H1 (cell line): ENCODE data around the gene SLC25A47. TPM values are rescaled to one million over a fixed set of nuclear protein-coding genes. Genes with fewer than 3 reads are reported as not detected.
A peak's percentile ranks its signal among the peaks of the same experiment; 100 is the strongest.

ENCODE experiments used
- CTCF ChIA-PET: fragments of 300-600 bp; sonication (Branson Sonifier 250); formaldehyde crosslinking; loops from one replicate; lab custom pipeline; 2021; ENCODE audit not compliant: partially characterized antibody; lab: Charles Lee
- POLR2A ChIA-PET: fragments of 300-600 bp; sonication (Branson Sonifier 250); formaldehyde crosslinking; loops from one replicate; lab custom pipeline; 2021; ENCODE audit warnings: inconsistent platforms; ENCODE audit not compliant: partially characterized antibody; lab: Charles Lee
- DNase-seq, 2 experiments: peaks; one replicate each; pipeline versions ENCODE4 v3.0.0 to v3.0.0-alpha.2; 2010 to 2022; ENCODE audit warnings: low spot score in 2 of 2, low read depth in 1 of 2, mixed read lengths in 1 of 2
- FAIRE-seq: peaks from 2 replicates; lab custom pipeline; 2011; peaks lifted over from hg19 to GRCh38; lab: Jason Lieb, UNC
- H2AFZ ChIP-seq: 2 replicates; pipeline ENCODE4 v1.8.1; 2012; ENCODE audit warnings: low read length, inconsistent platforms
- H2AK5ac ChIP-seq: 2 replicates; pipeline ENCODE4 v1.6.1; 2013; ENCODE audit warnings: low read depth, low read length
- H2BK120ac ChIP-seq: replicated peaks from 2 replicates; pipeline ENCODE3; 2013; ENCODE audit warnings: low read depth, low read length, inconsistent platforms
- H2BK12ac ChIP-seq: 2 replicates; pipeline ENCODE4 v1.6.1; 2013; ENCODE audit warnings: low read depth, low read length
- H2BK15ac ChIP-seq: 2 replicates; pipeline ENCODE4 v1.6.1; 2013; ENCODE audit warnings: low read length
- H2BK20ac ChIP-seq: 2 replicates; pipeline ENCODE4 v1.6.1; 2013; ENCODE audit warnings: low read length
- H2BK5ac ChIP-seq: 2 replicates; pipeline ENCODE4 v1.6.1; 2013; ENCODE audit warnings: low read depth, low read length
- H3K14ac ChIP-seq: 2 replicates; pipeline ENCODE4 v1.6.1; 2013; ENCODE audit warnings: inconsistent platforms; ENCODE audit not compliant: insufficient read length
- H3K18ac ChIP-seq: 2 replicates; pipeline ENCODE4 v1.6.1; 2013; ENCODE audit warnings: low read length; ENCODE audit errors: extremely low read depth
- H3K23ac ChIP-seq: 2 replicates; pipeline ENCODE4 v1.6.1; 2013; ENCODE audit warnings: inconsistent platforms; ENCODE audit not compliant: insufficient read length
- H3K23me2 ChIP-seq: 2 replicates; pipeline ENCODE4 v1.6.1; 2013; ENCODE audit warnings: low read depth, low read length
- H3K27ac ChIP-seq: 2 replicates; pipeline ENCODE4 v1.6.1; 2011; ENCODE audit warnings: low read depth, low read length, inconsistent platforms
- H3K27me3 ChIP-seq, 4 experiments: replicated peaks in 1 of 4; 1 replicate in 1 of 4; 2 replicates in 3 of 4; pipeline versions ENCODE4 v1.6.1 to v1.8.1; 2011 to 2013; ENCODE audit warnings: low read length in 3 of 4, mild to moderate bottlenecking in 3 of 4, inconsistent platforms in 2 of 4, mixed read lengths in 2 of 4, moderate library complexity in 1 of 4; ENCODE audit not compliant: control insufficient read depth in 3 of 4, insufficient read depth in 3 of 4; ENCODE audit errors: extremely low read depth in 1 of 4
- H3K36me3 ChIP-seq, 4 experiments: 2 replicates each; pipeline versions ENCODE4 v1.6.1 to v1.8.1; 2011 to 2013; ENCODE audit warnings: mild to moderate bottlenecking in 4 of 4, low read length in 3 of 4, moderate library complexity in 2 of 4, control low read depth in 1 of 4, inconsistent platforms in 1 of 4; ENCODE audit not compliant: insufficient read depth in 4 of 4, control insufficient read depth in 2 of 4
- H3K4ac ChIP-seq: replicated peaks from 2 replicates; pipeline ENCODE3; 2013; ENCODE audit warnings: low read length, low read depth, mixed read lengths, inconsistent platforms; ENCODE audit not compliant: insufficient read length
- H3K4me1 ChIP-seq, 4 experiments: replicated peaks in 1 of 4; 1 replicate in 1 of 4; 2 replicates in 3 of 4; pipeline versions ENCODE4 v1.6.1 to v1.8.1; 2011 to 2013; ENCODE audit warnings: low read length in 3 of 4, inconsistent platforms in 2 of 4, mixed read lengths in 1 of 4; ENCODE audit not compliant: insufficient read depth in 4 of 4, control insufficient read depth in 3 of 4
- H3K4me2 ChIP-seq, 2 experiments: 2 replicates each; pipeline versions ENCODE4 v1.6.1 to v1.8.1; 2011 to 2013; ENCODE audit warnings: low read depth in 2 of 2, low read length in 2 of 2, control low read depth in 1 of 2, inconsistent platforms in 1 of 2, mild to moderate bottlenecking in 1 of 2; ENCODE audit not compliant: insufficient read depth in 1 of 2
- H3K4me3 ChIP-seq, 4 experiments: fragments of 200-600, 300-600 bp in 1 of 4; sonication (generic), shearing (Covaris generic), sonication (Bioruptor Twin) in 1 of 4; 2 replicates each; pipeline versions ENCODE4 v1.5.1 to v1.8.1; 2011 to 2016; ENCODE audit warnings: low read length in 4 of 4, low read depth in 3 of 4, control low read depth in 2 of 4, inconsistent platforms in 2 of 4, mild to moderate bottlenecking in 2 of 4, mixed read lengths in 1 of 4, moderate library complexity in 1 of 4; ENCODE audit not compliant: insufficient read depth in 2 of 4; ENCODE audit errors: extremely low read depth in 1 of 4
- H3K56ac ChIP-seq: replicated peaks from 2 replicates; pipeline ENCODE3; 2013; ENCODE audit warnings: low read depth, mild to moderate bottlenecking, mixed read lengths, low read length, inconsistent platforms; ENCODE audit not compliant: insufficient read length
- H3K79me1 ChIP-seq: 2 replicates; pipeline ENCODE4 v1.6.1; 2013; ENCODE audit warnings: low read depth, low read length, control low read depth
- H3K79me2 ChIP-seq, 2 experiments: 2 replicates each; pipeline versions ENCODE4 v1.6.1 to v1.8.1; 2012 to 2013; ENCODE audit warnings: low read length in 2 of 2, mild to moderate bottlenecking in 2 of 2, inconsistent platforms in 1 of 2; ENCODE audit not compliant: insufficient read depth in 2 of 2, control insufficient read depth in 1 of 2
- H3K9ac ChIP-seq, 4 experiments: replicated peaks in 1 of 4; 1 replicate in 1 of 4; 2 replicates in 3 of 4; pipeline versions ENCODE4 v1.6.1 to v1.8.1; 2011 to 2013; ENCODE audit warnings: low read depth in 3 of 4, low read length in 3 of 4, control low read depth in 2 of 4, mild to moderate bottlenecking in 2 of 4, moderate library complexity in 2 of 4, inconsistent platforms in 1 of 4; ENCODE audit errors: extremely low read depth in 1 of 4
- H3K9me3 ChIP-seq, 2 experiments: 2 replicates each; pipeline versions ENCODE4 v1.6.1 to v1.8.1; 2012 to 2013; ENCODE audit warnings: mild to moderate bottlenecking in 2 of 2, moderate library complexity in 2 of 2, control low read depth in 1 of 2, inconsistent platforms in 1 of 2, low read depth in 1 of 2, low read length in 1 of 2, mixed read lengths in 1 of 2; ENCODE audit not compliant: insufficient read depth in 2 of 2
- H4K20me1 ChIP-seq, 2 experiments: replicated peaks in 1 of 2; 2 replicates each; pipeline versions ENCODE3 to v1.8.1; 2011 to 2013; ENCODE audit warnings: inconsistent platforms in 2 of 2, low read length in 2 of 2, mild to moderate bottlenecking in 1 of 2; ENCODE audit not compliant: insufficient read depth in 2 of 2, control insufficient read depth in 1 of 2
- H4K5ac ChIP-seq: 2 replicates; pipeline ENCODE4 v1.6.1; 2013; ENCODE audit warnings: low read length, low read depth, mixed read lengths, inconsistent platforms; ENCODE audit not compliant: insufficient read length
- H4K8ac ChIP-seq: 2 replicates; pipeline ENCODE4 v1.8.0; 2013; ENCODE audit warnings: mild to moderate bottlenecking, moderate library complexity, low read length, inconsistent platforms; ENCODE audit not compliant: insufficient read depth; ENCODE audit errors: extremely low read depth
- H4K91ac ChIP-seq: replicated peaks from 2 replicates; pipeline ENCODE3; 2013; ENCODE audit warnings: low read length, mixed read lengths, inconsistent platforms; ENCODE audit not compliant: insufficient read length
- ASH2L ChIP-seq: fragments of 200-600, 300-600 bp; sonication (generic); IDR thresholded peaks from one replicate; pipeline ENCODE4 v1.7.1; 2017; ENCODE audit warnings: low read length
- HDAC2 ChIP-seq, 2 experiments: fragments of 300-600 bp in 1 of 2; sonication (generic) in 1 of 2; IDR thresholded peaks; 2 replicates each; pipeline ENCODE4 v1.6.1; 2011 to 2012; ENCODE audit warnings: low read depth in 2 of 2, low read length in 2 of 2, mild to moderate bottlenecking in 2 of 2, moderate library complexity in 2 of 2, borderline replicate concordance in 1 of 2, inconsistent platforms in 1 of 2
- KDM1A ChIP-seq: fragments of 200-600, 300-600 bp; sonication (generic); IDR thresholded peaks from 2 replicates; pipeline ENCODE4 v1.7.1; 2016; ENCODE audit warnings: mild to moderate bottlenecking, low read length, borderline replicate concordance
- KDM4A ChIP-seq: IDR thresholded peaks from one replicate; pipeline ENCODE4 v1.7.1; 2012; ENCODE audit warnings: low read depth, mild to moderate bottlenecking, moderate library complexity, low read length, inconsistent platforms; ENCODE audit not compliant: severe bottlenecking
- NANOG ChIP-seq: IDR thresholded peaks from 2 replicates; pipeline ENCODE4 v1.6.1; 2011; ENCODE audit warnings: low read length, low read depth, mild to moderate bottlenecking, inconsistent platforms; ENCODE audit not compliant: insufficient read depth, poor library complexity, severe bottlenecking
- SUZ12 ChIP-seq: fragments of 200-600 bp; sonication (generic); IDR thresholded peaks from 2 replicates; pipeline ENCODE4 v1.6.1; 2012; ENCODE audit warnings: mild to moderate bottlenecking, inconsistent platforms, low read length, moderate library complexity, mixed read lengths
- TAF7 ChIP-seq: optimal IDR thresholded peaks from 2 replicates; pipeline ENCODE3; 2011; ENCODE audit warnings: low read depth, mild to moderate bottlenecking, inconsistent platforms, low read length, moderate library complexity, borderline replicate concordance
- TBP ChIP-seq: IDR thresholded peaks from 2 replicates; pipeline ENCODE4 v1.6.1; 2011; ENCODE audit warnings: low read depth, low read length, improper control_type of control experiment
- TEAD4 ChIP-seq: IDR thresholded peaks from 2 replicates; pipeline ENCODE4 v1.6.1; 2012; ENCODE audit warnings: low read depth, low read length, inconsistent platforms, mixed read lengths
- ZNF274 ChIP-seq: IDR thresholded peaks from 2 replicates; pipeline ENCODE4 v1.7.0; 2012; ENCODE audit warnings: low read length, borderline replicate concordance; ENCODE audit errors: extremely low read depth
- WGBS, 2 experiments: shearing (Covaris generic) in 1 of 2; methylation state at CpG; one replicate each; pipeline versions ENCODE4 v1.1.6 to v1.1.7; 2013 to 2015; ENCODE audit warnings: low lambda C conversion rate in 2 of 2, mixed read lengths in 2 of 2, inconsistent platforms in 1 of 2, low coverage in 1 of 2, missing lambda C conversion rate in 1 of 2; ENCODE audit not compliant: insufficient replicate concordance in 2 of 2, insufficient coverage in 1 of 2, insufficient read length in 1 of 2; ENCODE audit errors: extremely low coverage in 1 of 2, missing lambda C conversion rate in 1 of 2; 5-methylcytosine and 5-hydroxymethylcytosine counted together
- polyA plus RNA-seq, 7 experiments: library from polyadenylated mRNA; depleted of rRNA in 3 of 7; stranded (reverse) in 5 of 7; unstranded in 2 of 7; fragments of >200 nt in 5 of 7; fragments of 200-250 nt in 2 of 7; gene quantifications; 1 replicate in 5 of 7; 2 replicates in 1 of 7; 4 replicates in 1 of 7; pipeline versions ENCODE4 v1.2.1 to v1.2.3, GENCODE V29; 2011 to 2013; ENCODE audit warnings: missing spikeins in 2 of 7, mixed read lengths in 2 of 7
- total RNA-seq: library from RNA; stranded (reverse); fragmentation: NEBNext Ultra II Directional; extraction: Animal tissue kit (Norgen Biotek cat#: 25700); gene quantifications from 2 replicates; pipeline ENCODE4 v1.2.1, GENCODE V29; 2021

The SLC25A47 gene
- total and polyA plus RNA-seq, 2 of the 8 experiments (the other 6 are each of a cell fraction or from before 2014, with no cell fraction given), result not detected

DNA sequence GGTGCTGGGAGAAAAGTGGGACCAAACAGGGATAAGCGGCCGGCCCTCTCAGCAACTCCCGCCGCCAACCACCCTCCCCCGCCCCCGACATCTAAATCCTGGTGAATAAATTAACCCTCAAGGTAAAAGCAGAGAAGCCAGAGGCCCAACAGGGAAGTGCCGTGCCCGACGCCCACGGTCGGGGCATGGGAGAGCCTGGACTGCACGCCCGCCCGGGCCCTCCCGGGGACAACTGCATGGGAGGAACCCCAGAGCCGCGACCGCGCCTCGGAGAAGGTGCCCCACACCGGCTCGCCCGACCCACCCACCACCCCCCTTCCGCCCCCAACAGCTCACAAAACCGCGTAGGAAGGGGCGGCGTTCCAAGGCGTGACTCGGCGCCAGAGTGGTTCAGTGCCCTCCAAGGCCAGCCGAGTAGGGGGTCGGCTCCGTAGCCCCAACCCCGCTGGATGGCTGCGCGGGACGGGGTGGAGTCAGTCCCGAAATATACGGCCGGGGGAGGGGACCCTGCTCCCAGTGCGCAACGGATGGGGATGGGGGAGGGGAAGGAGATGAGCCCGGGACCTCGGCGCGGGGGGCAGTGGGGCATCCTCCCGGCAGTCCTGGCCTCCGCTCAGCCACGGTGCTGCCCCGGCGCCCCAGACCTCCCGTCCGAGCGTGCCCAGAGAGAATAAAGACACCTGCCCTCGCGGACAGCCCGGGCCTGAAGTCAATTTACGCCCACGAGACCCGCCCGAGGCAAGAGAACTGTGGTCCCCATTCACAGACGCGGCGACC is 17.6 kb upstream of the SLC25A47 start:
- Histone ChIP-seq H4K5ac (peak overlapping the region; percentile 82), H2BK5ac (peak overlapping the region; percentile 77; the same call in 1 of the 2 replicates), H4K8ac (no peak overlapping the region; the same call in 1 of the 2 replicates), H2AFZ (no peak overlapping the region), H2BK120ac (no peak overlapping the region), H3K4me1 (peaks cover 10 to 27% (median 16%) of the 10 kb centered on the region in 4 experiments), H3K4ac (peak overlapping the region; percentile 53), H2BK15ac (no peak overlapping the region), H2AK5ac (no peak overlapping the region), H3K56ac (no peak overlapping the region), H3K27me3 (no peaks in the 10 kb centered on the region; a peak in 1 of 7 replicates), H2BK20ac (0 out of 2 replicates have a peak overlapping the region, but pooled peaks have one; percentile 32), H4K91ac (no peak overlapping the region), H3K14ac (no peak overlapping the region), H3K27ac (0 out of 2 replicates have a peak overlapping the region, but pooled peaks have one; percentile 58), H3K4me3 (peak overlapping the region; percentile 70 to 95 (median 81)), H2BK12ac (no peak overlapping the region), H3K36me3 (no peaks in the 10 kb centered on the region), H4K20me1 (peaks cover 15 to 16% of the 10 kb centered on the region in 2 experiments), H3K9ac (peak overlapping the region; percentile 58 to 95 (median 65)), H3K9me3 (no peaks in the 10 kb centered on the region), H3K79me2 (peaks cover 6 to 41% of the 10 kb centered on the region in 2 experiments; a peak in 3 of 4 replicates), H3K79me1 (peaks cover 10% of the 10 kb centered on the region), H3K4me2 (peak overlapping the region; percentile 81 to 90), H3K23ac (no peak overlapping the region), H3K23me2 (peaks cover 18% of the 10 kb centered on the region; the same call in 1 of the 2 replicates), H3K18ac (peak overlapping the region; percentile 48)
- DNase-seq (peak in 1 of 2 experiments; percentile 69), FAIRE-seq (no peak)
- POLR2A ChIA-PET, result interaction anchor here (0.7 to 14.7 kb wide), 18 partner anchors 8 to 83 kb away, joined by 3 to 200 read pairs (median 4); partner anchors contain the start of gene SLC25A47
- CTCF ChIA-PET, result interaction anchor here (0.6 to 1.6 kb wide), 9 partner anchors 10 to 113 kb away, joined by 3 to 7 read pairs (median 3); a partner anchor contains a TSS
- WGBS, 2 experiments, result 0% methylated on average over 24 of the region's 65 CpGs; no CpG with 5 or more reads in 1 of the 2 experiments
- TF ChIP-seq TEAD4 (no peak), KDM1A (no peak), NANOG (no peak), ASH2L (no peak), TBP (no peak), HDAC2 (IDR thresholded peaks at IDR 0.05; ENCODE audit: borderline replicate concordance in 1 of 2, low read depth in 2 of 2, low read length in 2 of 2) (no peak), SUZ12 (no peak), KDM4A (peak; percentile 46), ZNF274 (no peak), TAF7 (peak; percentile 25)
